NOMO-1 treated with DMSO at 0.1 percent for 48 hours (cell line): ENCODE results near the gene JAG1.

Source experiments
- DNase-seq: peaks from one replicate; lab custom pipeline; 2025; ENCODE audit not compliant: unreplicated experiment; lab: John Stamatoyannopoulos, UW

Gene JAG1

GRCh38 chr20:10654630-10655029, 19.2 kb downstream of the JAG1 start:
- no peak for DNase-seq

DNA sequence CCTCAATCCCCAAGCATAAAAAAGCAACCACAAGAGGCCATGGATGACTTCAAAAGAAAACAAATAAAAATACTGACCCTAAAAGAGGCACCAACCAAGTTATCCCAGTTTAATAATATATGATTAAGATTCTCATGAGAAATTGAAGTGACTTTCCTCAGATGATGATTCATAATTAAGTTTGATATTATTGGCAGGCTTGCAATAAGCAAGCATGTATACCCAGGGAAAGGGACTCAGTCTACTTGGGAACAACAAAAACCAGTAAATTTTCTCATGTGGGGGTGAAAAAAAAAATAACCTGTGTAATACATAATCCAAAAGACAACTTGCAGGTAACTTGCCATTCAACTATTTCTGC, 19.6 kb downstream of the JAG1 start:
- DNase-seq = no peak

DNA sequence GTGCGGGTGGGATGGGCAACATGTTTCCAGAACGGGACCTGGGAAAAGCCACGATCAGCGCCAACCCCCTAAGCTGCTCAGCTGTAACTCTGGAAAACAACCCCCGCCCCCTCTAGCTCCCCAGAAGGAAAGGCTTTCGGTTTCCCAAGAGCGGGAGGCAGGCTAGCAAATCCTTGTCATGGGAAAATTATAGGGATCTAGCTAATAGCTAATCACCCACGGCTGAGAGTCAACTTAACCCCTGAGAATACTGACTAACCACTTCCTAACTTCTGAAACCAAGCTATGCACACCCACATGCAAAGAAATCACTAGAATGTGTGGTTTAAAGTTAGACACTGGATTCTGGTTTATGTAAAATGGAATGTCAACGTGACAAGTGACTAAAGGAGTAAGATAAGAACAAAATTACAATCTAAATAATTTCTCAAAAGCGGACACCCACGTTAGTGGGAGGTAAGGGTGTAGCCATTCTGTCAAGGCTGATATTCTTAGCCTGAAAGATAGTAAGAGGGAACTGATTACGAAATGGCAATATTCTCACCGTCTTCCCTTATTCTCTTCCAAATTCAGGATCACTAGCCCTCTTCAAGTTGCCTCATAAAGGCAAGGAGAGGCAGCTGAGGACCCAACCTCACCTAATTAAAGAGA, 20.1 kb downstream of the JAG1 start:
- DNase-seq = no peak

- DNase-seq = no peak
Measured at GRCh38 chr20:10652660-10653261, 21.0 kb downstream of the JAG1 start.

DNA sequence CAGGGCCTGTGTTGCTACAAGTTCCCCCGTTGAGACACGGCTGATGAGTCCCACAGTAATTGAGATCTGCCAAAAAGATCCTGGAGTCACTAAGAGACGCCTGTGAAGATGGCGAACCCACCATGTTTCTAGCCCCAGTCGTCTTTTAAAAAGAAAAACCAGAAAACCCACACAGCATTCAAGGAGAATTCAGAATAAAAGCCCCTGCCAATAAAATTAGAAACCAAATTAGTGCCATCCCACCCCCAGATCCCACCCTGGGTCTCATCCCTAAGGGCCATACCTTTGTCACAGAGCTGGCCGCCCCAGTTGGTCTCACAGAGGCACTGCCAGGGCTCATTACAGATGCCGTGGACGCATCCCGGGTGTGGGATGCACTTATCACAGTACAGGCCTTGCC, 21.6 kb downstream of the JAG1 start:
- DNase-seq = no peak

DNA sequence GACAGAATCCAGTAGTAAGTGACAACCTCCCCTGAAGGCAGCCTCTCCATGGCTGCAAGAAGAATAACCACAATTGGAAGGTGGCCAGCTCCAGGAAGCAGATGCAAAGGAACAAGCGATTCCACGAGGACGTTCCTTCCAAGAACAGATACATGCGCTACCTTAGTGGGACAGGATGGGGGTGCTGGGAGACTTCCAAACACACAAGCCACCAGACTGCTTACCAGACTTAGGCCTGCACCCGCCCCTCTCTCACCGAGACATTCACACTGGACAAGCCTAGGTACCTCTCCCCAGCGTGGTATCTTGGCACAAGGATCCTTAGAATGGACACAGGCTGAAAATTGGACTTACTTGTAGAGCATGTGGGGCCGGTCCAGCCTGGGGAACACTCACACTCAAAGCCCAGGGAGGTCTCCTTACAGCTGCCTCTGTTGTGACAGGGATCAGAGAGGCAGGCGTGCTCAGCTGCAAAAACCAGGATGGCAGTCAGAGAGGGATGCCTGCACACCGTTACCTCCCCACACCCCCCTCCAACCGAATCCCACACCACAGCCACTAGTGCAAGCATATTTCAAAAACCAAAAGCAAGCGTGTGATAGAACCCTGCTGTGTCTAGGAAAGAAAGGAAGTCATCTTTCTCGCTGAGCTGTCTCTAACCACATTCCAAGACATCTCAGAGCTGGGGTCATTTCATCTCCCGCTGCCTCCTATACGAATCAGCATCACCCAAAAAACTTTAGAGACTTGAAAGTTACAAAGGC, 22.4 kb downstream of the JAG1 start:
- DNase-seq = no peak

GRCh38 chr20:10649797-10650160, 24.0 kb downstream of the JAG1 start:
- no peak for DNase-seq

DNA sequence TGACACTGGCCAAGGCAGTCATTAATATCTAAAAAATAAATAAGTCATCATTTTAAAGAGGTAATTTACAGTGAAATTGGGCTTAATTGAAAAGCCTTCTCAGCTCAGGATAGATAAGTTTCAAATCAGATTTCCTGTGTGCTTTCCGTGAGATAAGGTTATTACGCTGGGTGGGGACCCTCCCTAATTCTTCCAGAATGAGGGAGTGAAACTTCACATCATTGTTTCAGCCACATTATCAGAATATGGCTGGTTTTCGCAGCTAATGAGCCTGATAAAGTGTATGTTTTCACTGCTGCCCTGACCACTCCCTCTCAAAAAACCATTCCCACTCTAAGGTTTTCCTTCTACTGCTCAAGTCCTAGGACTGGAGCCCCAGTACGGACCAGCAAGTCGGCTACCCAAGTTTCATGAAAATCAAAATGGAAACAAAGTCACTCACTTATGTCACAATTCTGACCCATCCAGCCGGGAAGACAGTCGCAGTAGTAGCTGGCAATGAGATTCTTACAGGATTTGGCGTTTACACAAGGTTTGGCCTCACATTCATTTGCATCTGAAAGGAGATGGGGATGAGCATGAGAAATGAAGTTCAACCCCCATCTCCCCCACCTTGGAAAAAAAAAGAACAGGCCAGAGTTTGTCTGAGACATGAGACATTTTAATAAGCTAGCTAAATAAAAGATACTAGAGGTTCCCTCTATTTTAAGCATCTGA, 24.6 kb downstream of the JAG1 start:
- no peak for DNase-seq

DNA sequence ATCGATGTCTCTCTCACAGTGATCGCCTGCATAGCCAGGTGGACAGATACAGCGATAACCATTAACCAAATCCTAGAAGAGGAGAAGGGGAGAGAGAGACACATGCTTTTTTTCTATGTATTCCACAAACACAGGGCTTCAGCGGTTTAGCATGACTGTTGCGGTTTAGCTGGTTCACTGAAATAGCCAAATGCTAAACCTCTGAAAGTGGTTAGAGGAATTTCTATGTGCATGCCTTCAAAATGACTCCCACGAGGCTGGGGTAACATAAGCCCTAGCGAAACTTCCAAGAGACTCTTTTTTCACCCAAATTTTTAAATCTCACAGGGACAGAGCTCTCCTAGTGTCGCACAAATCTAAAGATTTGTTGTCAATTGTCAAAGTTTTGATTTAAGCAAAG, 25.1 kb downstream of the JAG1 start:
- no peak for DNase-seq

- DNase-seq = no peak
Measured at GRCh38 chr20:10647909-10648308, 25.9 kb downstream of the JAG1 start.

DNA sequence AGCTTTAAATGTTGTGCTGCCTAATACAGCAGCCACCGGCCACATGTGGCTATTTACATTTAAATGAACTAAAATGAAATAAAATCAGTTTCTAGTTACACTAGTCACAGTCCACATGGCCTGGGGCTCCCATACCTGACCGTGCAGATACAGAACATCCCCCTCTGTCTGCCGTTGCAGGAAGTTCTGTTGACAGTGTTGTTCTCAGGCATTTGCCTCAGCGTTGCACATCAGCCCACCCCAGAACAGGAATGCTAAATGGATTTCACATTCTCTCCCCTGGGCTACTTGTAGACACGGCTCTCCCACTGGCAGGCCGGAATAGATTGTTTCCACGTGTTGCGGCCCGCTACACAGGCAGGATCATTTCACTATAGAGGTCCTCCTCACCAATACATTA, 26.3 kb downstream of the JAG1 start:
- DNase-seq = no peak

DNA sequence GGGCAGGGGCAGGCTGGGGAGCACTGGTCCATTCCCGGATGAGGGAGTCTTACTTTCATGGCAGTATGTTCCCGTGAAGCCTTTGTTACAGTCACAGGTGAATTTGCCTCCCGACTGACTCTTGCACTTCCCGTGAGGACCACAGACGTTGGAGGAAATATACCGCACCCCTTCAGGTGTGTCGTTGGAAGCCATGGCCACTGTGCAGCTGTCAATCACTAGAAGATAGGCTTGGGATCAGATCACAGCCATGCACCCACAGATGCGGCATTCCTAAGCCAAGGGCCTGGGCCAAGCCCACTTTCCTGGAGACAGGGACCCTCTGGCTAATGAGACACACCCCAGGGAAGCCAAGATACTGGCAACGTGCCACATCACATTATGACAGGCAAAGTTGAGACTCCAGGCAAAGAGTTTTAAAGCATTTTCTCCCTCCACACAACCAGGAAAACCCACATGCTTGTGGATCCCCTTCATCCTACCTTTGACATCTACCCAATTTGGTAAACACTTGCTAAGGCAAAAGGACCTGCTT, 26.8 kb downstream of the JAG1 start:
- DNase-seq = no peak

- DNase-seq = no peak
Measured at GRCh38 chr20:10646006-10646405, 27.8 kb downstream of the JAG1 start.

GRCh38 chr20:10645205-10645570, 28.6 kb downstream of the JAG1 start:
- no peak for DNase-seq

GRCh38 chr20:10644458-10645204, 29.2 kb downstream of the JAG1 start:
- no peak for DNase-seq

- DNase-seq = no peak
Measured at GRCh38 chr20:10643560-10643873, 30.3 kb downstream of the JAG1 start.

GRCh38 chr20:10642856-10643559, 30.8 kb downstream of the JAG1 start:
- no peak for DNase-seq

DNA sequence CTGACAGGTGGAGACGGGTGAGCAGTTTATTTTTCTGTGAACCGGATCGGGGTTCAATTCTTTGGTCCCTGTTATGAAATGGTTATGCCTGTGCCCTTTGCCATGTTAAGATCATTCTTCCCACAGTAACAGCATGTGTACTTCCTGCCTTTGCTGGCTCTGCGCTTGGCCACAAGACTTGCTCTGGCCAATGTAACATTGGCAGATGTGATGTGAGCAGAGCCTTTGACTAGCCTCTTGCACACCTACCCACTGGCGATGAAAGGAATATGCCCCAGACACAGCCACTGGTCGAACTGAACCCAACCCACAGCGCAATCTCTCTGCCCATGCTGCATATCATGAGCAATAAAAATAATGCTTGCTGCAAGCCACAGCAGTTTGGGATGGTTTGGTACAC, 31.9 kb downstream of the JAG1 start:
- no peak for DNase-seq

- no peak for DNase-seq
Measured at GRCh38 chr20:10641467-10641866, 32.3 kb downstream of the JAG1 start.

DNA sequence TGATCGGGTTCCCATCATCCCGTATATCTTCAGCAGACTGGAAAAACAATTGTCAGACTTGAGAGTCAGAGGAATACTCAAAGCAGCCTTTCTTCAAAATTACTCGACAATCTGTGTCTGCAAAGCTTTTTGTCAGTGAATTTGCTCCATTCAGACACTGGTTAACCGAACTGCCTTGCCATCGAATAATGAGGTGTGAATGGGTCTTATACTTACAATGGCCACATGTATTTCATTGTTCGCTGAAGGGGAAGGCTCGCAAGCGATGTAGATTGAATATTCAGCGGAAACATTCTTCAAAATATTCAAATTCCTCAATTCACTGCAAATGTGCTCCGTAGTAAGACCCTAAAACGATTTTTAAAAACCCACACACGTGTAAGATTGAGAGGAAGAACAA, 32.9 kb downstream of the JAG1 start:
- DNase-seq = no peak
